Measurements from ENCODE around the gene RUNX1. TPM values are rescaled to one million over a fixed set of nuclear protein-coding genes. Genes with fewer than 3 reads are reported as not detected.

Gene RUNX1
- total and polyA plus RNA-seq, 10 of the 15 experiments (the other 5 are each of a cell fraction or from before 2014, with no cell fraction given): 0.90 to 15.2 (median 4.1) TPM

DNA sequence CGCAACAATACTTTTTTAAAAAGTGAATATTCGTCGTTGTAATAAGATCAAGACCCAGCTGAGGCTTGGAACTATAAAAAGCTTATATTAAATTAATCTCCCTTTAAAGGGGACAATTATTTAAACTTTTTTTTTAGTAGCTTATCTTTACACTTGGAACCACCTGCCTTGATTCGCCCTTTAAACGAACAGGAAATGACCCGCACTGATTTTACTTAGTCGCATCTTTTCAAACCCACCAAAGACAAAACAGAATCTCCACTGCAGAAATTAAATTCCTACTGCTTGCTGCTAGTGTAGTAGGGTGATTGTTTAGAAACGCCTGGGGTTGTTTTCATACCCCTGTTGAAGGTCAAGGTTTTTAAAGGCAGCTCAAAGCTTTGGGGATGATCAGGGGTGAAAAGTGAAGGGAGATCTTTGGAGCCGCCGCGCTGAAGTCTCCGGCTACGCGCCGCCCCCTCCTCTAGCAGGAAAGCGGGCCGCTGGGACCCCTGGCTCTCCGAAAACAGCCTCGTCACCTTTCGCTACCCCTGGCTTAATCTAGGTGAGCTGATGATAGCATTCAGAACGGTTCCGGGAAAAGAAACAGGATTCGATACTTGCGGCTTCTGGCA is 163.4 kb downstream of the RUNX1 start:
- Histone ChIP-seq H2AFZ (ENCODE audit: control insufficient read depth, low read depth, low read length) (no peak overlapping the region), H3K9ac (ENCODE audit: control insufficient read depth, insufficient read depth, low read length) (peak overlapping the region; percentile 62), H4K20me1 (ENCODE audit: control insufficient read depth, insufficient read depth) (no peaks in the 10 kb centered on the region), H3K27ac (ENCODE audit: control insufficient read depth, insufficient read depth) (peak overlapping the region; percentile 20; the same call in 1 of the 2 replicates), H3K79me2 (ENCODE audit: control insufficient read depth, insufficient read depth, low read length) (no peaks in the 10 kb centered on the region; the same call in none of the 2 replicates), H3K4me3 (peak overlapping the region; percentile 79), H3K36me3 (ENCODE audit: control insufficient read depth in 2 of 2, insufficient read depth in 2 of 2, low read length in 1 of 2) (no peaks in the 10 kb centered on the region), H3K27me3 (replicated peaks in 1 of 2; ENCODE audit: control insufficient read depth in 2 of 2, insufficient read depth in 2 of 2, low read length in 1 of 2) (peaks cover under 1% of the 10 kb centered on the region in 2 experiments; a peak in 3 of 4 replicates), H3K4me1 (ENCODE audit: control insufficient read depth, insufficient read depth, low read length) (peaks cover 11% of the 10 kb centered on the region), H3K9me3 (replicated peaks; ENCODE audit: control insufficient read depth, insufficient read depth, low read length) (no peaks in the 10 kb centered on the region; the same call in 2 of the 3 replicates), H3K4me2 (ENCODE audit: control insufficient read depth, insufficient read depth) (peak overlapping the region; percentile 92)
- SMC1A ChIA-PET (ENCODE audit: uncharacterized antibody, unreplicated experiment): interaction anchor here (0.6 to 1.8 kb wide), 7 partner anchors 9 to 1486 kb away, joined by 3 to 10 read pairs (median 4); no protein-coding TSS in a partner anchor
- intact Hi-C loops (cut with micrococcal nuclease; ENCODE audit: unreplicated experiment) (loop anchor here (2.0 to 10.0 kb wide), 4 partner anchors 141 to 1139 kb away; partner anchors contain the start of gene RUNX1), in situ Hi-C loops (cut with MboI) (no loop called here)
- FAIRE-seq (no peak), DNase-seq (ENCODE audit: low read depth, low spot score) (no peak), ATAC-seq (no peak)
- POLR2A ChIA-PET: interaction anchor here (0.5 to 1.3 kb wide), 2 partner anchors 39 to 1167 kb away, joined by 3 to 4 read pairs; no protein-coding TSS in a partner anchor
- RAD21 ChIA-PET (ENCODE audit: unreplicated experiment): interaction anchor here (1.0 to 4.9 kb wide), 4 partner anchors 11 to 140 kb away, joined by 3 to 28 read pairs (median 7); no protein-coding TSS in a partner anchor
- no peak for TF ChIP-seq PML (IDR thresholded peaks at IDR 0.05; ENCODE audit: low read length)
- TF ChIP-seq MYC (IDR thresholded peaks at IDR 0.05; ENCODE audit: insufficient read depth, insufficient read length, insufficient replicate concordance, low read length, severe bottlenecking): no peak
- no peak for TF ChIP-seq NBN (IDR thresholded peaks at IDR 0.05)
- TF ChIP-seq POLR2AphosphoS2 (IDR thresholded peaks at IDR 0.05; ENCODE audit: low read depth, low read length): no peak
- TF ChIP-seq TAF1 (IDR thresholded peaks at IDR 0.05; ENCODE audit: borderline replicate concordance, low read depth, low read length): no peak
- TF ChIP-seq BHLHE40 (IDR thresholded peaks at IDR 0.05; ENCODE audit: borderline replicate concordance in 1 of 2, low read depth in 2 of 2, low read length in 1 of 2): no peak
- TF ChIP-seq, protein P1, sequence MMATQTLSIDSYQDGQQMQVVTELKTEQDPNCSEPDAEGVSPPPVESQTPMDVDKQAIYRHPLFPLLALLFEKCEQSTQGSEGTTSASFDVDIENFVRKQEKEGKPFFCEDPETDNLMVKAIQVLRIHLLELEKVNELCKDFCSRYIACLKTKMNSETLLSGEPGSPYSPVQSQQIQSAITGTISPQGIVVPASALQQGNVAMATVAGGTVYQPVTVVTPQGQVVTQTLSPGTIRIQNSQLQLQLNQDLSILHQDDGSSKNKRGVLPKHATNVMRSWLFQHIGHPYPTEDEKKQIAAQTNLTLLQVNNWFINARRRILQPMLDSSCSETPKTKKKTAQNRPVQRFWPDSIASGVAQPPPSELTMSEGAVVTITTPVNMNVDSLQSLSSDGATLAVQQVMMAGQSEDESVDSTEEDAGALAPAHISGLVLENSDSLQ (IDR thresholded peaks at IDR 0.05): no peak
- TF ChIP-seq PAX8 (IDR thresholded peaks at IDR 0.05): no peak
- no peak for TF ChIP-seq RBBP5 (conservative IDR thresholded peaks at IDR 0.05)
- TF ChIP-seq TCF12 (IDR thresholded peaks at IDR 0.05; ENCODE audit: low read depth, low read length): no peak
- TF ChIP-seq ZNF384 (IDR thresholded peaks at IDR 0.05; ENCODE audit: borderline replicate concordance, low read depth, low read length): no peak
- no peak for TF ChIP-seq RAD21 (IDR thresholded peaks at IDR 0.05; ENCODE audit: insufficient read depth, low read depth, low read length)
- TF ChIP-seq BMI1 (IDR thresholded peaks at IDR 0.05; ENCODE audit: borderline replicate concordance): no peak
- no peak for TF ChIP-seq NFYB (IDR thresholded peaks at IDR 0.05; ENCODE audit: insufficient read depth, low read depth, low read length)
- TF ChIP-seq CEBPB (IDR thresholded peaks at IDR 0.05; ENCODE audit: borderline replicate concordance in 1 of 2, low read depth in 2 of 2, low read length in 2 of 2): no peak
- TF ChIP-seq RB1 (IDR thresholded peaks at IDR 0.05; ENCODE audit: borderline replicate concordance): no peak
- no peak for TF ChIP-seq RFX5 (IDR thresholded peaks at IDR 0.05; ENCODE audit: low read depth, low read length)
- TF ChIP-seq, protein P2, sequence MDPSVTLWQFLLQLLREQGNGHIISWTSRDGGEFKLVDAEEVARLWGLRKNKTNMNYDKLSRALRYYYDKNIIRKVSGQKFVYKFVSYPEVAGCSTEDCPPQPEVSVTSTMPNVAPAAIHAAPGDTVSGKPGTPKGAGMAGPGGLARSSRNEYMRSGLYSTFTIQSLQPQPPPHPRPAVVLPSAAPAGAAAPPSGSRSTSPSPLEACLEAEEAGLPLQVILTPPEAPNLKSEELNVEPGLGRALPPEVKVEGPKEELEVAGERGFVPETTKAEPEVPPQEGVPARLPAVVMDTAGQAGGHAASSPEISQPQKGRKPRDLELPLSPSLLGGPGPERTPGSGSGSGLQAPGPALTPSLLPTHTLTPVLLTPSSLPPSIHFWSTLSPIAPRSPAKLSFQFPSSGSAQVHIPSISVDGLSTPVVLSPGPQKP (IDR thresholded peaks at IDR 0.05; ENCODE audit: low read depth, low read length): no peak
- TF ChIP-seq BACH1 (IDR thresholded peaks at IDR 0.05; ENCODE audit: borderline replicate concordance): no peak
- BruUV-seq (replicated peaks): TSS peak; percentile 39
- CTCF ChIA-PET: interaction anchor here (0.6 to 4.5 kb wide), 7 partner anchors 9 to 954 kb away, joined by 3 to 17 read pairs (median 3); no protein-coding TSS in a partner anchor
- WGBS (ENCODE audit: insufficient coverage, insufficient replicate concordance, low lambda C conversion rate, missing lambda C conversion rate): 88% methylated on average over 24 of the region's 24 CpGs

Measured in GM12878 (cell line).